ENCODE results near the gene PIK3CB.
"Not testable (repeated sequence)": the region's sequence is repeated elsewhere in the genome, so short reads cannot be mapped to it uniquely, and the experiment has no call there.

The PIK3CB gene

GRCh38 chr3:138846262-138846791, 11.6 kb upstream of the PIK3CB start:
- no peak for DNase-seq

DNA sequence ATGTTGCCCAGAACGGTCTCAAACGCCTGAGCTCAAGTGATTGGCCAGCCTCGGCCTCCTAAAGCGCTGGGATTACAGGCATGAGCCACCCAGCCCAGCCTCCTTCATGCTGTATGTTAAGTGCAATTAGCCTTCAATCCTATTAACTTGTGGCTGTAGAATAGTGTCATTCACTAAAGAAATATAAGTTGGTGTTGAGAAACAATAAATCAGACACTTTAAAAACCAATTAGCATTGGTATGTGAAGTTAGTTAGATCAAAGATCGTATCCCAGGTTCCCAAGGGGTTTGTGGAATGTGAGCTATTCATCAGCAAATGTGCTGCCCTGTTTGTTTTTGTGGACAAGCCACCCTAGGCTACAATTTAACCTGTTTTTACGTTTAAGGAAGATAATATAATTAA, 11.0 kb upstream of the PIK3CB start:
- no peak for DNase-seq

- DNase-seq, result no peak
These were observed 10.5 kb upstream of the PIK3CB start for GRCh38 chr3:138845181-138845601.

DNA sequence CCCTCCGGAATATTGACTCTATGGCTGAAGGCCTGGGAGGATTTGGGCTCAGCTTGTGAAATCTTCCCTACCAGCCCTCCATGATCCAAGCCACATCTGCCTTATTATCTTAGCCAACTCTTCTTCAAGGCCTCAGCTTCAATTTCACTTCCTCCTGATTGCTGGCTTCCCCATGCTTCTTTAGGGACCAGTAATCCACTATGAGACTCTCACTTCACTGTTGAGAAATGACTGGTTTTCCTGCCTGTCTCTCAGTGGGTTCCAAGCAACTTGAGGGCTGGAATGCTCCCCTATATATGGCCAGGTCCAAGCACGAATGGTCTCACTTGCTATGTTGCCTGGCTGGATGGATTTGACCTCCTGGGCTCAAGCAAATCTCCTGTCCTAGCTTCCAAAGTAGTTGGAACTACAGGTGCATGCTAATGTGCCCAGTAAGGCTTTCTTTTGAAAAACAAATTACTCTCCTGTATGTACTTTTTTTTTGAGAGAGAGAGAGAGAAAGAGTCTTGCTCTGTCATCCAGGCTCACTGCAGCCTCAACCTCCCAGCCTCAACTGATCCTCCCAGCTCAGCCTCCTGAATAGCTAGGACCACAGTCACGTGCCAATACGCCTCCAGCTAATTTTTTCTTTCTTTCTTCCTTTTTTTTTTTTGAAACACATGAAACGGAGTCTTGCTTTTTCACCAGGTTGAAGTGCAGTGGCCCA, 7.9 kb upstream of the PIK3CB start:
- DNase-seq, result no peak

GRCh38 chr3:138838385-138838784, 3.7 kb upstream of the PIK3CB start:
- not testable (repeated sequence) for DNase-seq

GRCh38 chr3:138835846-138836245, 1.1 kb upstream of the PIK3CB start:
- DNase-seq, result not testable (repeated sequence)

- DNase-seq, result no peak
These were observed 649 bp upstream of the PIK3CB start for GRCh38 chr3:138835397-138835757.

GRCh38 chr3:138833899-138834595, 681 bp downstream of the PIK3CB start:
- DNase-seq, result no peak

DNA sequence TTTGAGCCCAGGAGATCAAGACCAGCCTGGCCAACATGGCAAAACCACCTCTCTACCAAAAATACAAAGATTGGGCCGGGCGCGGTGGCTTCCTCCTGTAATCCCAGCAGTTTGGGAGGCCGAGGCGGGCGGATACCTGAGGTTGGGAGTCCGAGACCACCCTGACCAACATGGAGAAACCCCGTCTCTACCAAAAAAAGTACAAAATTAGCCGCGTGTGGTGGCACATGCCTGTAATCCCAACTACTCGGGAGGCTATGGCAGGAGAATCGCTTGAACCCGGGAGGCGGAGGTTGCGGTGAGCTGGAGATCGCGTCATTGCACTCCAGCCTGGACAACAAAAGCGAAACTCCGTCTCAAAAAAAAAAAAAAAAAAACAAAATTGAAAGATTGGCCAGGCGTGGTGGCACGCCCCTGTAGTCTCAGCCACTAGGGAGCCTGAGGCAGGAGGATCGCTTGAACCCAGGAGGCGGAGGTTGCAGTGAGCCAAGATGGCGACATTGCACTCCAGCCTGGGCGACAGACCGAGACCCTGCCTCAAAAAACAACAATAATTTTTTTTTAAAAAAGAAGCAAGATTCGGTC, 2.2 kb downstream of the PIK3CB start:
- not testable (repeated sequence) for DNase-seq

GRCh38 chr3:138829886-138830510, 4.7 kb downstream of the PIK3CB start:
- no peak for DNase-seq

GRCh38 chr3:138829097-138829496, 5.6 kb downstream of the PIK3CB start:
- DNase-seq, result no peak

GRCh38 chr3:138827222-138827621, 7.5 kb downstream of the PIK3CB start:
- no peak for DNase-seq

DNA sequence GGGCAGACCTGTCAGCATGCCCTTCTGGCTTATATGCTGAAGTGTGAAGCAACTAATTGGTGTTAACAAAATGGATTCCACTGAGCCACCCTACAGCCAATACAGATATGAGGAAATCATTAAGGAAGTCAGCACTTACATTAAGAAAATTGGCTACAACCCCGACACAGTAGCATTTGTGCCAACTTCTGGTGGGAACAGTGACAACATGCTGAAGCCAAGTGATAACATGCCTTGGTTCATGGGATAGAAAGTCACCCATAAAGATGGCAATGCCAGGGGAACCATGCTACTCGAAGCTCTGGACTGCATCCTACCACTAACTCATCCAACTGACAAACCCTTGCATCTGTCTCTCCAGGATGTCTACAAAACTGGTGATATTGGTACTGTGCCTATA, 9.4 kb downstream of the PIK3CB start:
- DNase-seq, result no peak

GRCh38 chr3:138824114-138824506, 10.6 kb downstream of the PIK3CB start:
- DNase-seq, result no peak

DNA sequence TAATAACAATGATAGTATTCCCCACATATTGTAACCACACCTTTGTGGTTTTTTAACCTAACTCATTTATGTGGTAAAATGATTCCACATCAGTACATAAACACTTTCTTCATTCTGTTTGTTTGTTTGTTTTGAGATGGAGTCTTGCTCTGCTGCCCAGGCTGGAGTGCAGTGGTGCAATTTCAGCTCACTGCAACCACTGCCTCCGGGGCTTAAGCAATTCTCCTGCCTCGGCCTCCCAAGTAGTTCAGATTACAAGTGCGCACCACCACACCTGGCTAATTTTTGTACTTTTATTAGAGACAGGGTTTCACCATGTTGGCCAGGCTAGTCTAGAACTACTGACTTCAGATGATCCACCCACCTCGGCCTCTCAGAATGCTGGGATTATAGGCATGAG, 14.3 kb downstream of the PIK3CB start:
- DNase-seq, result not testable (repeated sequence)

DNA sequence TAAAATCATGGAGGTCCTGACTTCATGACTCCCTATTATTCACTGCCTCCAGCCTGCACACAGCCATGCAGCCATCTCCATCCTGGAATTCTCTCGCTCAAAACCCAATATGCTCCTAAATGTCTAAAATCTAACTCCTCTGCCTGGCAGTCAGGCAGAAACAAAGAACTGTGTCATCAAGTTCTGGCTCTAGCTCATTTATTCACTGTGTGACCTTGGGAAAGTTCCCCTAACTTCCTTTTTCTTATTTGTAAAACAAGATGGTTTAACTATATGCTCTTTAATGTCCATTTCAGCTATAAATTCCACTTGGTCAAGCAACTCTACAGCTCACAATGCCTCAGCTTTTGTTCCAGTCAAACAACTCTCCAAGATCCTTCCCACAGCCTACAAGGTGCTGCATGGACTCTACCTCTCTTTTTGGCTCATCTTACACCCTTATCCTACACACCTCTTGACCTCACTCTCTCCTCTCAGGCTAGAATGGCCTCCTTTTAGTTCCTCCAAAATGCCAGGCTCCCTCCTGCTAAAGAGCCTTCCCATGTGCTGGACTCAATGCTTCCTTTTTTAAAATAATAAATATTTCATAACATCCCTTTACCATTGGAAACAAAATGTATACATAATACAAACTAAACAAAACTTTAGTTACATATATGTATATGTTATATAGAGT, 16.4 kb downstream of the PIK3CB start:
- DNase-seq, result no peak

- no peak for DNase-seq
These were observed 17.0 kb downstream of the PIK3CB start for GRCh38 chr3:138817695-138818094.

DNA sequence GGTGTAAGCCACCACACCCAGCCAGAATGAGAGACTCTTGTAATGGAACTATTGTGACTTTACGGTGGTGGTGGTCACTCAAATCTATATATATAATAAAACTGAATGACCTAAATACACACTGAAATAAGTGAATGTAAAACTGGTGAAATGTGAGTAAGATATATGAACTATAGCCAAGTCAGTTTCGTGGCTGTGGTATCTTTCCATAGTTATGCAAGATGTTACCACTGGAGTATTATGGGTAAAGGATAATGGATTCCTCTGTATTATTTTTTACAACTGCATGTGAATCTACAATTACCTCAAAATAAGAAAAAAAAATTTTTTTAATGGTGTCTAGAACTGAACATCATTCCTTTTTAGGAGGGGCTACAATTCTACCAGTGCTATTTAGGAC, 21.9 kb downstream of the PIK3CB start:
- no peak for DNase-seq

GRCh38 chr3:138809500-138810256, 25.1 kb downstream of the PIK3CB start:
- no peak for DNase-seq

GRCh38 chr3:138806376-138807080, 28.2 kb downstream of the PIK3CB start:
- DNase-seq, result no peak

GRCh38 chr3:138803006-138803653, 31.6 kb downstream of the PIK3CB start:
- no peak for DNase-seq
